Subcutaneous adipose tissue (tissue), 4 donors: Measurements from ENCODE around the gene ARF5. TPM values are rescaled to one million over a fixed set of nuclear protein-coding genes. Genes with fewer than 3 reads are reported as not detected.

Source experiments
- total RNA-seq, 4 donors: library from RNA; depleted of rRNA; stranded (reverse); fragments of >200 nt; gene quantifications; one replicate each; pipeline ENCODE4 v1.1.0, GENCODE V29; 2016
- TF ChIP-seq, protein P1 (sequence below): fragments of 450-650 bp; IDR thresholded peaks from one replicate; pipeline ENCODE4 v1.5.1; 2016; ENCODE audit warnings: low read depth, mild to moderate bottlenecking, control low read depth, antibody characterized with exemption, moderate library complexity

Gene ARF5
- total RNA-seq, result 100 to 1,000 TPM in 3 of 4 donors, 10 to 100 TPM in 1; 64.9 to 140 (median 116) TPM

DNA sequence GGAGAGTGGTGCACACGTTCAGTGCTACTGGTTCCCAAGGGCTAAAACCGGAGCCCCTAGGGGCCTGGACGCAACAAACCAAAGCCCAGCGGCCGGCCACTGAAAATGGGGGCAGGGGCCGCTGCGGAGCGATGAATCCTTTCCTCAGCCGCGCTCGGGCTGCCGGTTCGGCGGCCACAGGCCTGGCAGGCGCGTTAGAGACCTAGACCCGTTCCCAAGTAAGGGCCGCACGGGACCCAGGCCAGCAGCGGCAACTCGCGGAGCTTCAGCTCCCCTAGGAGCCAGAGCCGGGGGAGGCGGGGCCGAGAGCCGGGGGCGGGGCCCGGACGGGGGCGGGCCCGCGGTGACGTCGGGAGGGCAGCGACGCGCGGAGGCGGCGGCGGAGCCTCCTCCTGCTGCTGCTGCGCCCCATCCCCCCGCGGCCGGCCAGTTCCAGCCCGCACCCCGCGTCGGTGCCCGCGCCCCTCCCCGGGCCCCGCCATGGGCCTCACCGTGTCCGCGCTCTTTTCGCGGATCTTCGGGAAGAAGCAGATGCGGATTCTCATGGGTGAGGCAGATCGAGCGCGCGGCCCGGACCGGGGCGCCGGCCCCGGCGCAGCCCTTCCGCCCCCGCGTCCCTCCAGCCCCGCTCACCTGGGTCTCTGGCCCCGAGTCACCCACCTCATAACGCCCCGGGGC, at the start of gene ARF5:
ARF5 (plus strand) TSS at position 393 of the 678 bp plus-strand sequence; CDS start at position 481, 88 bp downstream.
- TF ChIP-seq, protein P1, sequence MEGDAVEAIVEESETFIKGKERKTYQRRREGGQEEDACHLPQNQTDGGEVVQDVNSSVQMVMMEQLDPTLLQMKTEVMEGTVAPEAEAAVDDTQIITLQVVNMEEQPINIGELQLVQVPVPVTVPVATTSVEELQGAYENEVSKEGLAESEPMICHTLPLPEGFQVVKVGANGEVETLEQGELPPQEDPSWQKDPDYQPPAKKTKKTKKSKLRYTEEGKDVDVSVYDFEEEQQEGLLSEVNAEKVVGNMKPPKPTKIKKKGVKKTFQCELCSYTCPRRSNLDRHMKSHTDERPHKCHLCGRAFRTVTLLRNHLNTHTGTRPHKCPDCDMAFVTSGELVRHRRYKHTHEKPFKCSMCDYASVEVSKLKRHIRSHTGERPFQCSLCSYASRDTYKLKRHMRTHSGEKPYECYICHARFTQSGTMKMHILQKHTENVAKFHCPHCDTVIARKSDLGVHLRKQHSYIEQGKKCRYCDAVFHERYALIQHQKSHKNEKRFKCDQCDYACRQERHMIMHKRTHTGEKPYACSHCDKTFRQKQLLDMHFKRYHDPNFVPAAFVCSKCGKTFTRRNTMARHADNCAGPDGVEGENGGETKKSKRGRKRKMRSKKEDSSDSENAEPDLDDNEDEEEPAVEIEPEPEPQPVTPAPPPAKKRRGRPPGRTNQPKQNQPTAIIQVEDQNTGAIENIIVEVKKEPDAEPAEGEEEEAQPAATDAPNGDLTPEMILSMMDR, result no peak

DNA sequence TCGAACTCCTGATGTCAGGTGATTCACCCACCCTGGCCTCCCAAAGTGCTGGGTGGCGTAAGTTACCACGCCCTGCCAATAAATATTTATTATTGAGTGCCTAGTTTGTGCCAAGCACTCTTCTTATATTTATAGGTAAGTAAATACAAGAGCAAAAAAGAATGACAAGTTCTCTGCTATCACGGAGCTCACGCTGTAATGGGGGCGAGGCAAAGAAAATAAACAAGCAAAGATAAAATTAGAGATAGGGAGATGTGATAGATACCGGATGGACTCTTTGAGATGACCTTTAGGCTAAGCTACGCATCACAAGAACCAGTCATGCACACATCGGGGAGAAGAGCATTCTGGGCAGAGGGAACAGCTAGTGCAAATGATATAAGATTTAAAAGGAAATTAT, 49.1 kb upstream of the ARF5 start:
- TF ChIP-seq, protein P1, result no peak

DNA sequence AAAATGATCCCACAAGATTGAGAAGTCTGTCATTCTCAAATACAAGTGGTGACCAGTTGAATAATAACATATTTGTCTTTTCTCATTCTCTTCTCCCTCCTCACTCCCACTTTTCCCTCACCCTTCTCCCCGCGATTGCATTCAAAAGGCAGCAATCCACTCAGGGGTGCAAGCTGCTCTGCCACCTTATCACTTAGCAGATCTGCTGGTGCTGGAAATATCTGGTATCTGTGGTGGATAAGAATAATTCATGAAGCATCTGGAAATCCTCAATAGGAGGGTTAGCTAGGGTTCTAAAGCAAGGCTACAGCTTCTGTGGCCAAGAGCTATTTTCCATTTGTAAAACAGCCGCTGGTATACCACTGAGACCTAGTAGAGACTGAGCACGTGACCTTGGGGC, 46.7 kb upstream of the ARF5 start:
- TF ChIP-seq, protein P1, result no peak

DNA sequence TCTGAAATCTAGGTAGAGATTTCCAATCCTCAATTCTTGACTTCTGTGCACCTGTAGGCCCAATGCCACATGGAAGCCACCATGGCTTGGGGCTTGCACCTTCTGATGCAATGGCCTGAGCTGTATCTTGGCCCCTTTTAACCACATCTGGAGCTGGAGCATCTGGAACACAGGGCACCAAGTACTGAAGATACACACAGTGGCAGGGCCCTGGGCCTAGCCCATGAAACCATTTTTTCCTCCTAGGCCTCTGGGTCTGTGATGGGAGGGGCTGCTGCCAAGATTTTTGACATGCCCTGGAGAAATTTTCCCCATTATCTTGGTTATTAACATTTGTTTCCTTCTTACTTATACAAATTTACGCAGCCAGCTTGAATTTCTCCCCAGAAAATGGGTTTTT, 41.9 kb upstream of the ARF5 start:
- TF ChIP-seq, protein P1, result no peak

DNA sequence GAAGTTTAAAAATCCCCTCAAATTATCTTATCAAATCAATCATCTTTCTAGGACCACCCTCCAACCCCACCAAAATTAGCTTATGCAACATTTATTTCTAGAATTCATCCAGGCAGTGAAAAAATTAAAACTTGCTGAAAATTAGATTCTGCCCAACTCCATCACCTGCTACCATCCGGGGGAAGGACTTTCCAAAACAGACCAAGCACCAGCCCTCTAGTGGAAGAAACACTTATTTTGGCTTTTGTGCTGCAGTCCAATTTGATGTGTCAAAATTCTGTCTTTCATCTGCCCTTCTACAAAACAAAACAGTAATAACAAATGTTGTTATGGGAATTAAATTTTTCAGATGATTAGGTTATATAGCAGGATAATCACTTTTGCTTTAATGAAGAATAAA, 38.0 kb upstream of the ARF5 start:
- TF ChIP-seq, protein P1, result no peak

DNA sequence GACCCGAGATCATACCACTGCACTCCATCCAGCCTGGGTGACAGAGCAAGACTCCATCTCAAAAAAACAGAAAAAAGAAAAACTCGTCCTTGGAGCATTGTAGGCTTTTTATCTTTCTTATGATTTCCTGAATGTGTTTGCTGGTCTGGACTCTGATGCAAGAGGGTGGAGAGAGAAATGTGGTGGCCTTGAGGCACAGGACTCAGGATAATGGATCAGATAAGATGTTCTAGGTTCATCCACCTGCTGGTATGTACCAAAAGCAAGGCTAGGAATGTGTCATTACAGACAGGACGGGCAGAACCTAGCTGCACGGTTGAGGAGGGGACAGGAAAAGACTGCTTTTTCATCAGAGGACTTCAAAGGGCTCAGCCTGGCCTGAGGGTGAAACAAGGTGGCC, 36.3 kb upstream of the ARF5 start:
- TF ChIP-seq, protein P1, result no peak

DNA sequence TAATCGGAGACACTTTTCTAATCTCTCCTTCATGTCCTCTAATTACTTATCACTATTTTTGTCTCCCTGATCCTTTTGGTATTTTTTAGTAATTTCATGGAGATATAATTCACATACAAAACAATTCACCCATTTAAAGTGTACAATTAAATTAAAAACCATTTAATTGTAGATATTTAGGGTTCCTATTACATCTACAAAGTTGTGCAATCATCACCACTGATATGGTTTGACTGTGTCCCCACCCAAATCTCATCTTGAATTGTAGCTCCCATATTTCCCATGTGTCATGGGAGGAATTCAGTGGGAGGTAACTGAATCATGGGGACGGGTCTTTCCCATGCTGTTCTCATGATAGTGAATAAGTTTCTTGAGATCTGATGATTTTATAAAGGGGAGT, 31.8 kb upstream of the ARF5 start:
- TF ChIP-seq, protein P1, result no peak
